Thoracic aorta (tissue), 2 donors: ENCODE data around the gene RNASE7. TPM values are rescaled to one million over a fixed set of nuclear protein-coding genes. Genes with fewer than 3 reads are reported as not detected.

Experiments used
- ATAC-seq: fragments of 150-250 bp; one replicate; pipeline ENCODE4 v1.8.0; 2017; ENCODE audit warnings: low read depth; ENCODE audit not compliant: insufficient number of reproducible peaks, low FRiP score
- DNase-seq: peaks from one replicate; pipeline ENCODE4 v3.0.0-alpha.2; 2020; ENCODE audit warnings: low spot score
- H3K27ac ChIP-seq, 2 donors: fragments of 200-600 bp; sonication (generic); 1 replicate in 1 of 2; 2 replicates in 1 of 2; pipeline ENCODE4 v1.5.1; 2016; ENCODE audit warnings: mild to moderate bottlenecking in 2 of 2, moderate library complexity in 2 of 2
- H3K27me3 ChIP-seq: fragments of 200-600 bp; sonication (generic); replicated peaks from 2 replicates; pipeline ENCODE4 v1.6.0; 2016; ENCODE audit warnings: mild to moderate bottlenecking; ENCODE audit not compliant: insufficient read depth
- H3K36me3 ChIP-seq: fragments of 200-600 bp; sonication (generic); one replicate; pipeline ENCODE4 v1.5.1; 2016
- H3K4me1 ChIP-seq, 2 donors: fragments of 200-600 bp; sonication (generic); 1 replicate in 1 of 2; 2 replicates in 1 of 2; pipeline versions ENCODE4 v1.5.1 to v1.6.0; 2016; ENCODE audit warnings: low read depth in 2 of 2, mild to moderate bottlenecking in 1 of 2; ENCODE audit not compliant: control insufficient read depth in 1 of 2
- H3K4me3 ChIP-seq: fragments of 200-600 bp; sonication (generic); 2 replicates; pipeline ENCODE4 v1.5.1; 2016; ENCODE audit warnings: mild to moderate bottlenecking
- H3K9me3 ChIP-seq: fragments of 200-600 bp; sonication (generic); 2 replicates; pipeline ENCODE4 v1.5.1; 2016
- CTCF ChIP-seq: fragments of 200-600 bp; sonication (generic); IDR thresholded peaks from one replicate; pipeline ENCODE4 v1.5.1; 2019; ENCODE audit warnings: antibody characterized with exemption
- total RNA-seq, 2 donors: library from RNA; depleted of rRNA; stranded (reverse); fragments of >200 nt; gene quantifications; one replicate each; pipeline versions ENCODE4 v1.1.0 to v1.2.3, GENCODE V29; 2016

Gene RNASE7
- total RNA-seq, 2 donors from 2014 or later = 0.27 TPM; not detected in 1

GRCh38 chr14:21060614-21061346, 18.6 kb downstream of the RNASE7 start:
- Histone ChIP-seq H3K4me1 (no peaks in the 10 kb centered on the region), H3K27me3 (no peaks in the 10 kb centered on the region), H3K27ac (no peak overlapping the region), H3K9me3 (no peaks in the 10 kb centered on the region), H3K4me3 (no peak overlapping the region), H3K36me3 (no peaks in the 10 kb centered on the region)
- no peak for DNase-seq
- TF ChIP-seq CTCF = no peak
- ATAC-seq = no peak

- DNase-seq (no peak), ATAC-seq (no peak)
- Histone ChIP-seq H3K27me3 (no peaks in the 10 kb centered on the region), H3K4me1 (no peaks in the 10 kb centered on the region), H3K4me3 (no peak overlapping the region), H3K27ac (no peak overlapping the region), H3K9me3 (no peaks in the 10 kb centered on the region), H3K36me3 (no peaks in the 10 kb centered on the region)
- TF ChIP-seq CTCF = no peak
These were observed 19.1 kb downstream of the RNASE7 start for GRCh38 chr14:21061347-21061668.

GRCh38 chr14:21063479-21063878, 21.3 kb downstream of the RNASE7 start:
- no peak for ATAC-seq
- TF ChIP-seq CTCF = no peak
- Histone ChIP-seq H3K27me3 (no peaks in the 10 kb centered on the region), H3K36me3 (no peaks in the 10 kb centered on the region), H3K9me3 (no peaks in the 10 kb centered on the region), H3K27ac (no peak overlapping the region), H3K4me3 (no peak overlapping the region), H3K4me1 (no peaks in the 10 kb centered on the region)
- no peak for DNase-seq

- no peak for TF ChIP-seq CTCF
- Histone ChIP-seq H3K27me3 (no peaks in the 10 kb centered on the region), H3K27ac (no peak overlapping the region), H3K4me3 (no peak overlapping the region), H3K36me3 (no peaks in the 10 kb centered on the region), H3K4me1 (peaks cover 9 to 17% of the 10 kb centered on the region in 2 donors), H3K9me3 (no peaks in the 10 kb centered on the region)
- no peak for DNase-seq
- no peak for ATAC-seq
These were observed 24.8 kb downstream of the RNASE7 start for GRCh38 chr14:21066882-21067502.

GRCh38 chr14:21068521-21069387, 26.6 kb downstream of the RNASE7 start:
- Histone ChIP-seq H3K4me1 (peaks cover 9 to 27% of the 10 kb centered on the region in 2 donors), H3K27me3 (no peaks in the 10 kb centered on the region), H3K36me3 (peaks cover 2% of the 10 kb centered on the region), H3K9me3 (no peaks in the 10 kb centered on the region), H3K4me3 (peak overlapping the region; percentile 84), H3K27ac (peak overlapping the region; percentile 88 to 90)
- peak; percentile 45 for DNase-seq
- peak; percentile 65 for TF ChIP-seq CTCF
- ATAC-seq = no peak
